ENCODE measurements around the gene PEX5L. TPM values are rescaled to one million over a fixed set of nuclear protein-coding genes. Genes with fewer than 3 reads are reported as not detected.

The PEX5L gene
- total RNA-seq, 2 donors from 2014 or later, result 0.86 to 1.9 TPM

DNA sequence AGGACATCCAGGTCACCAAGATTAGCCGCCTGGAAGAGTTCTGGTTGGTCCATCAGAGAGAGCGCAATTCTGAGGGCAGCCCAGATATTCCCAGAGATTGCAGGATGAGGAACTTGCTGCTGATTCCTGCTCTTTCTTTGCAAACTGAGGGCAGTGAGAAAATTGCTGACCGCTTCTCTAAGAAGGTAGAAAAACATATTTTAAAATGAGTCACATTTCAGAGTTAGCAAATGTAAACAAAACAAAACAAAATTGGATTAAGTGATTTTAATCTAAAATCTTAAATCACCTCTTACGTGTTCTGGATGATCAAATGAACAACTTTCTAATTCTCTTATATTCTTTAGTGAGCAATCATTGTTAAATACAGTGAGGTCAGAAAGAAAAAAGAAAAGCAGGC is 234.9 kb downstream of the PEX5L start:
- Histone ChIP-seq H3K9me3 (ENCODE audit: control insufficient read depth, low read length) (no peaks in the 10 kb centered on the region), H3K27ac (ENCODE audit: low read depth, low read length) (no peak overlapping the region), H3K36me3 (ENCODE audit: control insufficient read depth, insufficient read depth, low read length) (no peaks in the 10 kb centered on the region), H3K27me3 (ENCODE audit: control insufficient read depth, insufficient read depth, low read length, poor library complexity, severe bottlenecking) (no peaks in the 10 kb centered on the region), H3K4me1 (ENCODE audit: control insufficient read depth, insufficient read depth, low read length) (no peaks in the 10 kb centered on the region), H3K4me3 (ENCODE audit: low read length) (no peak overlapping the region), H3K9ac (ENCODE audit: extremely low read depth, low read length, poor library complexity, severe bottlenecking) (no peak overlapping the region)
- peaks cover 3% of the 10 kb centered on the region for H3K4me1 Mint-ChIP-seq
- H3K27ac Mint-ChIP-seq, result no peak overlapping the region
- TF ChIP-seq, protein P1, sequence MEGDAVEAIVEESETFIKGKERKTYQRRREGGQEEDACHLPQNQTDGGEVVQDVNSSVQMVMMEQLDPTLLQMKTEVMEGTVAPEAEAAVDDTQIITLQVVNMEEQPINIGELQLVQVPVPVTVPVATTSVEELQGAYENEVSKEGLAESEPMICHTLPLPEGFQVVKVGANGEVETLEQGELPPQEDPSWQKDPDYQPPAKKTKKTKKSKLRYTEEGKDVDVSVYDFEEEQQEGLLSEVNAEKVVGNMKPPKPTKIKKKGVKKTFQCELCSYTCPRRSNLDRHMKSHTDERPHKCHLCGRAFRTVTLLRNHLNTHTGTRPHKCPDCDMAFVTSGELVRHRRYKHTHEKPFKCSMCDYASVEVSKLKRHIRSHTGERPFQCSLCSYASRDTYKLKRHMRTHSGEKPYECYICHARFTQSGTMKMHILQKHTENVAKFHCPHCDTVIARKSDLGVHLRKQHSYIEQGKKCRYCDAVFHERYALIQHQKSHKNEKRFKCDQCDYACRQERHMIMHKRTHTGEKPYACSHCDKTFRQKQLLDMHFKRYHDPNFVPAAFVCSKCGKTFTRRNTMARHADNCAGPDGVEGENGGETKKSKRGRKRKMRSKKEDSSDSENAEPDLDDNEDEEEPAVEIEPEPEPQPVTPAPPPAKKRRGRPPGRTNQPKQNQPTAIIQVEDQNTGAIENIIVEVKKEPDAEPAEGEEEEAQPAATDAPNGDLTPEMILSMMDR (conservative IDR thresholded peaks at IDR 0.05), result no peak
- DNase-seq, result no peak
- WGBS, 2 experiments (ENCODE audit: insufficient coverage in 1 of 2, insufficient read length in 1 of 2), result 93 to 94% methylated on average over 2 to 3 of the region's 4 CpGs
- no peaks in the 10 kb centered on the region for H3K27me3 Mint-ChIP-seq (ENCODE audit: insufficient read depth)
- H3K4me3 Mint-ChIP-seq, result no peak overlapping the region
- no peaks in the 10 kb centered on the region for H3K36me3 Mint-ChIP-seq (ENCODE audit: low read depth)
- H3K9me3 Mint-ChIP-seq, result no peaks in the 10 kb centered on the region

DNA sequence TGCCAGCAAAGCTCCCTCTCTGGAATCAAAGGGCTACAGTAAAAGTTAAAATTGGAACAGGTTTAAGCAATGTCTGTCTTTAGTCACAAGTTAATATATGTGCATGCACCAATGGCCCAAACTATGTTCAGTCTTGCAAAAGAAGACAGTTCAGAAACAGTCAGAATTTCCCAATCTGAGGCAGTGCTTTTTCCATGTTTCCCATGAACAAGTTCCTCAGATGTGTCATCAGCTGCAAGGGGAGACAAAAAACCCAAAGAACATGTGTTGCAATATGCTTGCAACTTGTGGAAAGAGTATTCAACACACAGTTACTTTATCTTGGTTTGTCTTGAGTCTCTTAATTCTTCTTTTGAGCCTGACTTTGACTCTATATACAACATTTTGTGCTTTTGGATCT is 235.5 kb downstream of the PEX5L start:
- TF ChIP-seq, protein P1 (conservative IDR thresholded peaks at IDR 0.05), result no peak
- Mint-ChIP-seq H3K36me3 (ENCODE audit: low read depth) (no peaks in the 10 kb centered on the region), H3K4me3 (no peak overlapping the region), H3K27me3 (ENCODE audit: insufficient read depth) (no peaks in the 10 kb centered on the region), H3K27ac (no peak overlapping the region), H3K4me1 (peaks cover 9% of the 10 kb centered on the region), H3K9me3 (no peaks in the 10 kb centered on the region)
- Histone ChIP-seq H3K4me3 (ENCODE audit: low read length) (no peak overlapping the region), H3K4me1 (ENCODE audit: control insufficient read depth, insufficient read depth, low read length) (peaks cover 1% of the 10 kb centered on the region), H3K9me3 (ENCODE audit: control insufficient read depth, low read length) (no peaks in the 10 kb centered on the region), H3K27me3 (ENCODE audit: control insufficient read depth, insufficient read depth, low read length, poor library complexity, severe bottlenecking) (no peaks in the 10 kb centered on the region), H3K36me3 (ENCODE audit: control insufficient read depth, insufficient read depth, low read length) (no peaks in the 10 kb centered on the region), H3K27ac (ENCODE audit: low read depth, low read length) (no peak overlapping the region), H3K9ac (ENCODE audit: extremely low read depth, low read length, poor library complexity, severe bottlenecking) (no peak overlapping the region)
- DNase-seq, result no peak

DNA sequence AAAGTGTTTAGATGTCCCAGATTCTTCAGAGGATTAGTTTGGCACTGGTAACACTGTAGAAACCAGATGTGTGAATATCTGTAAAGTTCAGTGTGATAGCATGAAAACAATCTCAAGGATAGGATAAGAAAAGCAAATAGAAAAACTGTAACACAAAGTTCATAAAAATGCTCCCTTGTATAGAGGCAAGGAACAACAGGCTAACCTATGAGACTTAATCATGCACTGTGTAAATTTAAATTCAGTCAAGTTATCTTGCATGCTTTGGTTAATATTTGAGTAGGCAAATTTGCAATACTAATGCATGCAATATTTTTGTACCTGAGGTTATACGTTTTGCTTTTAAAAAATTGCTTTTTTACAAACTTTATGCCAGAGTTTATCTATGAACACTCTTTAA is 239.5 kb downstream of the PEX5L start:
- Mint-ChIP-seq H3K27ac (no peak overlapping the region), H3K4me1 (peaks cover 13% of the 10 kb centered on the region)
- 89% methylated on average over 1 of the region's 1 CpG; no CpG with 5 or more reads in 1 of the 2 experiments for WGBS, 2 experiments (ENCODE audit: insufficient coverage in 1 of 2, insufficient read length in 1 of 2)

More for the DNA sequence above, 239.5 kb downstream of the PEX5L start:
- DNase-seq, result no peak
- Mint-ChIP-seq H3K36me3 (ENCODE audit: low read depth) (no peaks in the 10 kb centered on the region), H3K27me3 (ENCODE audit: insufficient read depth) (no peaks in the 10 kb centered on the region), H3K4me3 (no peak overlapping the region), H3K9me3 (no peaks in the 10 kb centered on the region)
- Histone ChIP-seq H3K36me3 (ENCODE audit: control insufficient read depth, insufficient read depth, low read length) (no peaks in the 10 kb centered on the region), H3K27ac (ENCODE audit: low read depth, low read length) (no peak overlapping the region), H3K9me3 (ENCODE audit: control insufficient read depth, low read length) (no peaks in the 10 kb centered on the region), H3K4me3 (ENCODE audit: low read length) (peak overlapping the region; percentile 36), H3K9ac (ENCODE audit: extremely low read depth, low read length, poor library complexity, severe bottlenecking) (no peak overlapping the region), H3K27me3 (ENCODE audit: control insufficient read depth, insufficient read depth, low read length, poor library complexity, severe bottlenecking) (no peaks in the 10 kb centered on the region), H3K4me1 (ENCODE audit: control insufficient read depth, insufficient read depth, low read length) (peaks cover 4% of the 10 kb centered on the region)
- TF ChIP-seq, protein P1 (conservative IDR thresholded peaks at IDR 0.05), result no peak

Data from endodermal cell (in vitro differentiated cells).